Panc1 (cell line): ENCODE measurements around the gene GALNT11. TPM values are rescaled to one million over a fixed set of nuclear protein-coding genes. Genes with fewer than 3 reads are reported as not detected.

Experiments
- ATAC-seq: fragments of 200-7000 bp; cut with Tn5 transposase; 2 replicates; pipeline ENCODE4 v1.9.1; 2020; ENCODE audit warnings: mild to moderate bottlenecking, moderate library complexity
- BruUV-seq: library from RNA; stranded (reverse); fragments of 400-500 nt; replicated peaks from 2 replicates; lab custom pipeline; 2021; lab: Mats Ljungman, UMichigan
- CTCF ChIA-PET: fragments of 300-600 bp; sonication (Branson Sonifier 250); formaldehyde crosslinking; loops from one replicate; lab custom pipeline; 2022; ENCODE audit warnings: antibody characterized with exemption; lab: Charles Lee
- POLR2A ChIA-PET: fragments of 300-600 bp; sonication (Branson Sonifier 250); formaldehyde crosslinking; loops from one replicate; lab custom pipeline; 2022; ENCODE audit warnings: antibody characterized with exemption; lab: Charles Lee
- DNase-seq: peaks from one replicate; pipeline ENCODE4 v3.0.0-alpha.2; 2010; ENCODE audit warnings: low read depth, low spot score
- H3K27ac ChIP-seq: 2 replicates; pipeline ENCODE4 v1.5.1; 2011; ENCODE audit warnings: mild to moderate bottlenecking, low read length, inconsistent platforms
- H3K27me3 ChIP-seq: fragments of 200-500 bp; sonication (Bioruptor generic); 2 replicates; pipeline ENCODE4 v1.6.0; 2014; ENCODE audit warnings: low read length, inconsistent platforms; ENCODE audit not compliant: control insufficient read depth, insufficient read depth
- H3K36me3 ChIP-seq: fragments of 200-500 bp; sonication (Bioruptor generic); 2 replicates; pipeline ENCODE4 v1.5.1; 2014; ENCODE audit warnings: inconsistent platforms, mild to moderate bottlenecking, low read length, moderate library complexity; ENCODE audit not compliant: control insufficient read depth, insufficient read depth
- H3K4me1 ChIP-seq: 2 replicates; pipeline ENCODE4 v1.5.1; 2011; ENCODE audit warnings: inconsistent platforms, mild to moderate bottlenecking, low read length, moderate library complexity; ENCODE audit not compliant: control insufficient read depth, insufficient read depth
- H3K4me3 ChIP-seq, 2 experiments: 2 replicates each; pipeline ENCODE4 v1.5.1; 2011 to 2012; ENCODE audit warnings: low read depth in 2 of 2, low read length in 2 of 2, mild to moderate bottlenecking in 2 of 2, inconsistent platforms in 1 of 2, moderate library complexity in 1 of 2
- H3K9me3 ChIP-seq: fragments of 200-500 bp; sonication (Bioruptor generic); 2 replicates; pipeline ENCODE4 v1.5.1; 2014; ENCODE audit warnings: low read depth, mild to moderate bottlenecking, inconsistent platforms, low read length, moderate library complexity; ENCODE audit not compliant: control insufficient read depth, insufficient read depth
- POLR2AphosphoS5 ChIP-seq: IDR thresholded peaks from 2 replicates; pipeline ENCODE4 v1.6.1; 2012; ENCODE audit warnings: mild to moderate bottlenecking, low read depth, low read length, moderate library complexity
- SIN3A ChIP-seq: IDR thresholded peaks from 2 replicates; pipeline ENCODE4 v1.6.1; 2012; ENCODE audit warnings: low read depth, mild to moderate bottlenecking, low read length, moderate library complexity, borderline replicate concordance; ENCODE audit not compliant: insufficient read depth
- TCF7L2 ChIP-seq: IDR thresholded peaks from 2 replicates; pipeline ENCODE4 v1.6.1; 2011; ENCODE audit warnings: mild to moderate bottlenecking, low read depth, low read length, inconsistent platforms
- in situ Hi-C: cut with HindIII; loops from 2 replicates; pipeline ENCODE4 v1.10.0; 2016; ENCODE audit warnings: low sequenced_read_pairs, low pct_unique_long_range_greater_than_20kb
- intact Hi-C: fragments of 100-400 bp; cut with micrococcal nuclease; formaldehyde crosslinking; loops from one replicate; pipeline ENCODE4 v1.10.0; 2022; ENCODE audit not compliant: unreplicated experiment
- total RNA-seq: library from RNA; stranded (reverse); gene quantifications from one replicate; pipeline ENCODE4 v1.2.1, GENCODE V29; 2021; ENCODE audit not compliant: unreplicated experiment
- TF ChIP-seq, protein P1 (sequence below), 2 experiments: IDR thresholded peaks; 2 replicates each; pipeline ENCODE4 v1.6.1; 2011 to 2012; ENCODE audit warnings: low read depth in 2 of 2, control low read depth in 1 of 2, low read length in 1 of 2, mild to moderate bottlenecking in 1 of 2, moderate library complexity in 1 of 2; ENCODE audit not compliant: insufficient read depth in 1 of 2
- TF ChIP-seq, protein P2 (sequence below): fragments of 450-650 bp; IDR thresholded peaks from 2 replicates; pipeline ENCODE4 v1.5.1; 2017; ENCODE audit warnings: mild to moderate bottlenecking

GALNT11 gene
- total RNA-seq, 1 experiment from 2014 or later, result 48.7 TPM

DNA sequence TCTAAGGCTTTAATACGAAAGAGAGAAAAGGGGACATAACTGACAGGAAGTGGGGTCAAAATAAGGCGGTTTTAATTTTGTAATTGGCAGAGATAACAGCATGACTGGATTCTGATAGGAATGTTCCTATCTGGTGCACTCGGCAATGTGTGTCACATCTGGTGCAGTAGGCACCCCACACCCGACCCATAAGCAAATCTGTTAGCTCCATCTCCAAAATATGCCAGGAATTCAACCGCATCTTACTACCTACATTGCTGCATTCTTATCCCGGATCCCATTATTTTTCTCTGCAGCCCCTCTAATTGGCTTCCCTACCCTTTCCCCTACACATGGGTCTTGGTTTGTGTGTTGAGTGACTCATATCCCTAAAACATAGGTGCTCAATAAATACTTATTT is 19.1 kb upstream of the GALNT11 start:
- no peak for ATAC-seq
- CTCF ChIA-PET, result no interaction called here
- H3K27me3 ChIP-seq, result peaks cover 7% of the 10 kb centered on the region; the same call in 1 of the 2 replicates
- intact Hi-C loops (no loop called here), in situ Hi-C loops (no loop called here)
- no peak overlapping the region for H3K27ac ChIP-seq
- no peak overlapping the region for H3K4me3 ChIP-seq
- H3K4me1 ChIP-seq, result no peaks in the 10 kb centered on the region
- no peak for DNase-seq
- H3K9me3 ChIP-seq, result no peaks in the 10 kb centered on the region
- H3K36me3 ChIP-seq, result no peaks in the 10 kb centered on the region
- POLR2A ChIA-PET, result no interaction called here
- BruUV-seq, result no TSS peak
- TF ChIP-seq TCF7L2, result no peak
- TF ChIP-seq, protein P1, sequence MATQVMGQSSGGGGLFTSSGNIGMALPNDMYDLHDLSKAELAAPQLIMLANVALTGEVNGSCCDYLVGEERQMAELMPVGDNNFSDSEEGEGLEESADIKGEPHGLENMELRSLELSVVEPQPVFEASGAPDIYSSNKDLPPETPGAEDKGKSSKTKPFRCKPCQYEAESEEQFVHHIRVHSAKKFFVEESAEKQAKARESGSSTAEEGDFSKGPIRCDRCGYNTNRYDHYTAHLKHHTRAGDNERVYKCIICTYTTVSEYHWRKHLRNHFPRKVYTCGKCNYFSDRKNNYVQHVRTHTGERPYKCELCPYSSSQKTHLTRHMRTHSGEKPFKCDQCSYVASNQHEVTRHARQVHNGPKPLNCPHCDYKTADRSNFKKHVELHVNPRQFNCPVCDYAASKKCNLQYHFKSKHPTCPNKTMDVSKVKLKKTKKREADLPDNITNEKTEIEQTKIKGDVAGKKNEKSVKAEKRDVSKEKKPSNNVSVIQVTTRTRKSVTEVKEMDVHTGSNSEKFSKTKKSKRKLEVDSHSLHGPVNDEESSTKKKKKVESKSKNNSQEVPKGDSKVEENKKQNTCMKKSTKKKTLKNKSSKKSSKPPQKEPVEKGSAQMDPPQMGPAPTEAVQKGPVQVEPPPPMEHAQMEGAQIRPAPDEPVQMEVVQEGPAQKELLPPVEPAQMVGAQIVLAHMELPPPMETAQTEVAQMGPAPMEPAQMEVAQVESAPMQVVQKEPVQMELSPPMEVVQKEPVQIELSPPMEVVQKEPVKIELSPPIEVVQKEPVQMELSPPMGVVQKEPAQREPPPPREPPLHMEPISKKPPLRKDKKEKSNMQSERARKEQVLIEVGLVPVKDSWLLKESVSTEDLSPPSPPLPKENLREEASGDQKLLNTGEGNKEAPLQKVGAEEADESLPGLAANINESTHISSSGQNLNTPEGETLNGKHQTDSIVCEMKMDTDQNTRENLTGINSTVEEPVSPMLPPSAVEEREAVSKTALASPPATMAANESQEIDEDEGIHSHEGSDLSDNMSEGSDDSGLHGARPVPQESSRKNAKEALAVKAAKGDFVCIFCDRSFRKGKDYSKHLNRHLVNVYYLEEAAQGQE (IDR thresholded peaks at IDR 0.05; ENCODE audit: insufficient read depth in 1 of 2, low read depth in 2 of 2, low read length in 1 of 2), result no peak
- TF ChIP-seq, protein P2, sequence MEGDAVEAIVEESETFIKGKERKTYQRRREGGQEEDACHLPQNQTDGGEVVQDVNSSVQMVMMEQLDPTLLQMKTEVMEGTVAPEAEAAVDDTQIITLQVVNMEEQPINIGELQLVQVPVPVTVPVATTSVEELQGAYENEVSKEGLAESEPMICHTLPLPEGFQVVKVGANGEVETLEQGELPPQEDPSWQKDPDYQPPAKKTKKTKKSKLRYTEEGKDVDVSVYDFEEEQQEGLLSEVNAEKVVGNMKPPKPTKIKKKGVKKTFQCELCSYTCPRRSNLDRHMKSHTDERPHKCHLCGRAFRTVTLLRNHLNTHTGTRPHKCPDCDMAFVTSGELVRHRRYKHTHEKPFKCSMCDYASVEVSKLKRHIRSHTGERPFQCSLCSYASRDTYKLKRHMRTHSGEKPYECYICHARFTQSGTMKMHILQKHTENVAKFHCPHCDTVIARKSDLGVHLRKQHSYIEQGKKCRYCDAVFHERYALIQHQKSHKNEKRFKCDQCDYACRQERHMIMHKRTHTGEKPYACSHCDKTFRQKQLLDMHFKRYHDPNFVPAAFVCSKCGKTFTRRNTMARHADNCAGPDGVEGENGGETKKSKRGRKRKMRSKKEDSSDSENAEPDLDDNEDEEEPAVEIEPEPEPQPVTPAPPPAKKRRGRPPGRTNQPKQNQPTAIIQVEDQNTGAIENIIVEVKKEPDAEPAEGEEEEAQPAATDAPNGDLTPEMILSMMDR, result no peak
- no peak for TF ChIP-seq POLR2AphosphoS5
- no peak for TF ChIP-seq SIN3A

DNA sequence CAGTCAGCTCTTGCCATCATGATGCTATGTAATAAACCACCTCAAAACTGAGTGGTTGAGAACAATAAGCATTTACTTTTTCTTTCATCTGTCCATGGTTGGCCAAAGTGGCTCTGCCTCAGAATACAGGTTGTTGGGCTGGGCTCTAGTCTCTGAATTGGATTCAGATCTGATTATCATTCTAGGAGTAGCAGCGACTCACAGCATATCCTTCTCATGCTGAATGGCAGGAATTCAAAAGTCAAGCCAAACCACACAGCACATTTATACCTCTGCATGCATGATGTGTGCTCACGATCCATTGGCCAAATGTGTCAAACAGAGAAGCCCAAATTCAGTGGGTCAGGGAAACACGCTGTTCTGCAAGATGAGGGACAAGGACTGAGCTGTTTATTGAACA is 13.6 kb upstream of the GALNT11 start:
- Histone ChIP-seq H3K4me1 (no peaks in the 10 kb centered on the region), H3K9me3 (no peaks in the 10 kb centered on the region), H3K27ac (no peak overlapping the region), H3K36me3 (no peaks in the 10 kb centered on the region), H3K4me3 (no peak overlapping the region), H3K27me3 (no peaks in the 10 kb centered on the region; the same call in 1 of the 2 replicates)
- in situ Hi-C loops, result no loop called here
- BruUV-seq, result no TSS peak
- ATAC-seq (no peak), DNase-seq (no peak)
- POLR2A ChIA-PET, result no interaction called here
- CTCF ChIA-PET, result interaction anchor here (0.6 kb wide), 1 partner anchor 50 kb away, joined by 3 read pairs; no protein-coding TSS in a partner anchor
- TF ChIP-seq SIN3A (no peak), TCF7L2 (no peak), POLR2AphosphoS5 (no peak)
- TF ChIP-seq, protein P1 (IDR thresholded peaks at IDR 0.05; ENCODE audit: insufficient read depth in 1 of 2, low read depth in 2 of 2, low read length in 1 of 2), result no peak
- TF ChIP-seq, protein P2, result no peak
- intact Hi-C loops, result no loop called here
